Non-pigmented ciliary epithelial cell (primary cell): ENCODE results near the gene C1QL1.

Experiments
- DNase-seq: peaks from one replicate; pipeline ENCODE4 v3.0.0-alpha.2; 2010; ENCODE audit warnings: low read depth

The C1QL1 gene

GRCh38 chr17:44968225-44969143, at the start of gene C1QL1:
Gene C1QL1, minus strand, starts transcription at chr17:44968303. Its CDS starts 255 bp downstream, at chr17:44968048.
- no peak for DNase-seq

- no peak for DNase-seq
Measured at GRCh38 chr17:45016823-45017222, 48.7 kb upstream of the C1QL1 start.

GRCh38 chr17:45016237-45016636, 48.1 kb upstream of the C1QL1 start:
- DNase-seq, result no peak

- no peak for DNase-seq
Measured at GRCh38 chr17:45013021-45013997, 45.2 kb upstream of the C1QL1 start.

- DNase-seq, result no peak
Measured at GRCh38 chr17:45011767-45012166, 43.7 kb upstream of the C1QL1 start.

DNA sequence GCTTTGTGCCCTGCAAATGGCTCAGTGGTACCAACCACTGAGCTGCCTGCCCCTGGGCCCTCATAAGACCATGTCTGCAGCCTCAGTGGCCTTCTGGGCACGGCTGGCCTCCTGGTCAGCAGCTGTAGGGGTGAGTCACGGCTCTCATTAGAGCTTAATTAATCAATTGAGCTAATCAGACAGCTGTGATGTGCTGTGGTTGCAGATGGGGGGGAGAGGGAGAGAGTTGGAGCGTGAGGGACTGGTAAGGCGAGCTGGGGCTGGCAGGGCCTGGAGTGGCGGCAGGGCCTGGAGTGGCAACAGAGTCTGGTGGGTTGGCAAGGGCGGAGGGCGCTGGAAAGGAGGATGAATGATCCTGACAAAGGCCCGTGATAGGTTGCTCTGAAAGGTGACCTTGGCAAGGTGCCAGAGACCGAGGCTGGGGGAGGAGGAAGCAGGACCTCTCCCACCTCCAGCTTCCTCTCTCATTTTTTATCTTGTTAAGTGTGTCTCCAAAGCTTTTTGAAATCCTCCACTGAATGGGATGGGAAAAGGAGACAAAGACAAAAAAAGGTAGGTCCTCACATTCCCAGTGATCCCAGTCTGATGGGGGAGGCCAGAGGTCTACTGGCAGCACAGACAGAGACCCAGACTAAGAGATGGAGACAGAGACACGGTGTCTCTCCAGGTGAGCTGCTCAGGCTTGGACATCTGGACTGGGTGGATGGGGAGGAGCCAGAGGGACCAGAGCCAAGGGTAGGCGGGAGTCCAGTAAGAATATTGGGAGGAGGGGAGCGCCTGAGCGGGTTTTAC, 41.8 kb upstream of the C1QL1 start:
- no peak for DNase-seq

GRCh38 chr17:45008216-45008615, 40.1 kb upstream of the C1QL1 start:
- no peak for DNase-seq

DNA sequence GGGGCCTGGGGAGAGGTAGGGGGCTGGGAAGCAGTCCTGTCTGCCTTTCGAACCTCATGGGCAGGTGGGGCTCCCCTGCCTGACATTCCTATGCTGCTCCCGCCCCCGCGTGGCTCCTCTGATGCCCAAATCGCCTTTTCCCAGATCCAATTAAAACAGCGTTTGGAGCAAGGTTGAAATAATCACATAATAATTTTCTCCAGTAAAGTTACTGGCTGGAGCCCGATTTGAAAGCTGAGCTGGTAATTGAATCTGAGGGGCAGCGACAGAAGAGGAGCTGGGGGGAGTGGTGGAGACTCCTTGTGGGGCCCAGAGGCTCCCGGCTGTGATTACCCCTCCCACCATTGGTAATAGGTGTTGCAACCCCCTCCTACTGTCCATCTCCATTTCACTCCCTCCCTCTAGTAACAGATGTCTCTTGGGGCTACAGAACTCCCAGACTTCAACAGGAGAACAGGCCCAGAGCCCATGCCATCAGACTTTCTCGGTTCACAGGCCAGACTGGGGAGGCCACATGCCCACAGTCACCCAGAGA, 38.9 kb upstream of the C1QL1 start:
- DNase-seq, result no peak

DNA sequence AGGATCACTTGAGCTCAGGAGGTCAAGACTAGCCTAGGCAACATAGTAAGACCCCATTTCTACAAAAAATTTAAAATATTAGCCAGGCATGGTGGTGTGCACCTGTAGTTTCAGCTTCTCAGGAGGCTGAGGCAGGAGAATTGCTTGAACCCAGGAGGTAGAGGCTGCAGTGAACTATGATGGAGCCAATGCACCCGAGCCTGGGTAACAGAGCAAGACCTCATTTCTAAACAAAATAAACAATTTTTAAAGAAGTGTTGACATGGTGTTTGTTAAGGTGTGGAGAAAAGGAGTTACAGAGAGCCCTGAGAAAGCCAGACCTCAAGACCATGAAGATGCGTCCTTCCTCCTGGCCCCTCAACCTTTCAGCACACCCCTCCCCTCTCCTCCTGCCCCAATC, 37.6 kb upstream of the C1QL1 start:
- DNase-seq, result no peak

DNA sequence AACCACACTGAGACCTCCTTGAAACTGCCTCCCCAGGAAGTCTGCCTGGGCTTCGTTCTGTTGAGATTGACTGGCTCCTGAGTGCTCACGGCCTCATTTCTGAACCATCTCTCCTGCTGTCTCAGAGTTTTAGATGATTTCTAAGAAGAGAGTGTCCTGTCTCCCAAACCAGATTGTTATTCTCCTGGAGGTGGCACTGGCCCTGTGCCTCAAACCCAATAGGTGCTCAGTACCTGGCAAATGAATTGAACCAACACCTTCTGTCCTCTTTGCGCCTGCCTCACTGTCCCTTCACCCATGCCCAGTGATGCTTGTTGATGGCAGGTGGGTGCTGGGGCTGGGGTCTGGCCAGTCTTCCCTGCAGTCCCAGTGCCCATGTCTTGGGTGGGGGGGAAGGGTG, 36.3 kb upstream of the C1QL1 start:
- DNase-seq, result no peak

GRCh38 chr17:45003877-45004276, 35.8 kb upstream of the C1QL1 start:
- no peak for DNase-seq

GRCh38 chr17:45001310-45001709, 33.2 kb upstream of the C1QL1 start:
- no peak for DNase-seq

- no peak for DNase-seq
Measured at GRCh38 chr17:44999433-44999832, 31.3 kb upstream of the C1QL1 start.

DNA sequence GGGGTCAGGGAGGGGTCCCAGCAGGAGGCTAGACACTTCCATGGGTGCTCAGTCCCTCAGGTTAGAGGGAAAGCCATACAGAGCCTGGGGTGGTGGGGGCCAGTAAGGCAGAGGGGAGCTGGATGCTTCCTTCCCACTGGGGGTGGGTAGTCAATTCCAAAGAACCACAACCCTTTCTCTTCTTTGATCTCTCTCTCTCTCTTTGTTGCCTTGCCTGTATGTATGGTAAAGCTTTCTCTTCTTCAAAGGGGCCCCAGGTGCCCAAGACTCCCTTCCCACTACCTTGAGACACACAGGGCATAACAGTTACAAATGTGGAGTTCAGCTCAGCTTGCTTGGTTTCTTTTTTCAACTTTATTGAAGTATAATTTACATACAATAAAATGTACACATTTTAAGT, 30.5 kb upstream of the C1QL1 start:
- DNase-seq, result no peak

DNA sequence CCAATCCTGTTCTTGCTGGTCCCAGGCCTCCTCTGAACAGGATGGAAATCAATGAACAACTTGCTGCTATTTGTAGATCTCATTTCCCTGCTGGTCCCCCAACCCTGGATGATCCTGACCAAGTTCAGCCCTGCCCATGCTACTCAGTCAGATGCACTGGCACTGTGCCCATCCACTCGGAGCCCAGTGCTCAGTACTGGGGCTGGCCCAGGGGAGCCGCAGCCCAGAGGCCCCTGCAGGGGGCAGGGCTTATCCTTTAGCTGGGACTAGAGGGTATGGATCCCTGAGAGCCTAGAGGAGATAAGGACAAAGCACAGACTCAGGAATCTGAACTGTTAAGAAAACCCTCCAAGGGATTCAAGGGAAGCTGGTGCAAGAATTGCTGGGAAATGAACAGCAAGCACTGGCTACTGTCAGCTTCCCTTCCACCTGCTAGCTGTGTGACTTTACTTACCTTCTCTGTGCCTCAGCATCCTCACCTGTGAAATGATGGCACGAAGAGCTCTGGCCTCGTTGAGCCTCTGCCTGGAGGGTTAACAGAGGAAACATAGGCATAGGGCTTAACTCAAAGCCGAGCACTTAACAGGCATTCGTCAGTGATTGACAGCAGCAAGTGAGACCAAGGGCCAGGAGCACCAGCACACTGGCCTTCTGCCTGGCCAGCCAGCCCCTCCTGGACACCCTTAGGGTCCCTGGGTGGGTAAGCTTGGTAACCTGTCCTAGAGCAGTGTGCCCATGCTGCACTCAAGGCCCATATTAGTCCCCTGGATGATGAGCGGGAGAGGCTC, 29.8 kb upstream of the C1QL1 start:
- DNase-seq, result no peak

DNA sequence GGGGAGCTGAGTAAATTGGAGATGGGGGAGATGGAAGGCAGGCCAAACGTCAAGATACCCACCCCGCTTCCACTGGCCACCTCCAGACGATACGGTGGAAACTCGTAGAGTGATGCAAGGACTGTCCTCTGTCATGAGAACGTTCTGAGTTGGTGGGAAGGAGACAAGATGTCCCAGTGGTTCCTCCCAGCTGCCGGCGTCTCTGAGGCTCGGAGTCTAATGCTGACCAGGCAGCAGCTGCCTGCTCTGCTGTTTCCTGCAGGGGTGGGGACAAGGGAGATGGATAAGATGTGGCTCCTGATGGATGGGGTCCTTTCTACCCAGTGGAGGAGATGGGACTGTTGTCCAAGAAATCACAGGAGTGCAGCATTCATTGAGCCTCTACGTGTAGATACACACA, 28.2 kb upstream of the C1QL1 start:
- DNase-seq, result no peak

GRCh38 chr17:44995436-44996001, 27.4 kb upstream of the C1QL1 start:
- DNase-seq, result no peak

DNA sequence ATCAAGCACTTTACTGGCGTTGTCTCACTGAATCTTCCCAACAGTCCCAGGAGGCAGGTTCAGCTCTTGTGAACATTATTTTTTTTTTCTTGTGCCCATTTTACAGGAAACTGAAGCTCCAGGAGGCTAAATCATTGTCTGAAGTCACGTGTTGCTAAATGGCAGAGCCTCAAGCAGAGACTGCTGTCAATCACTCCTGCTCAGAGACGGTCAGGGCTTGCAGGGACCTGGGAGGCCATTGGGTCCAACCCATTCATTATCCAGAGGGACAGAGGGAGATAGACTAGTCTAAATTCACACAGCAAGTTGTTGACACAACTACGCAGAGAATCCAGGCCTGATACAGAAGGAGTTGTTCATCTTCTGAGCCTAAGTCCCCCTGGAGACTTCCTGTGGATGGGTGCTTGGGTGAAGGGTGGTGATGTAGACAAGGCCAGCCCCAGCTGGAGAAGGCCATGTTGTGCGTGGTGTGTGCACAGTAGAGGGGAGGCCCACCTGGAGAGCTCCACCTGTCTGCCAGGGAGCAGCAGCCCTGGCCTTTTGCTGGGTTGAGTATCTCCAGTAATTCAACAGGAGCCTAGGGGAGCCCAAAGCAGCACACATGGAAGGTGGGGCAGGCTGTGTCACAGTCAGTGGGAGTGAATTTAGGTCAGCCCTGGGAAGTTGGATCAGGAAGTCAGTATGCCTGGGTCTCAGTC, 24.3 kb upstream of the C1QL1 start:
- DNase-seq, result no peak

DNA sequence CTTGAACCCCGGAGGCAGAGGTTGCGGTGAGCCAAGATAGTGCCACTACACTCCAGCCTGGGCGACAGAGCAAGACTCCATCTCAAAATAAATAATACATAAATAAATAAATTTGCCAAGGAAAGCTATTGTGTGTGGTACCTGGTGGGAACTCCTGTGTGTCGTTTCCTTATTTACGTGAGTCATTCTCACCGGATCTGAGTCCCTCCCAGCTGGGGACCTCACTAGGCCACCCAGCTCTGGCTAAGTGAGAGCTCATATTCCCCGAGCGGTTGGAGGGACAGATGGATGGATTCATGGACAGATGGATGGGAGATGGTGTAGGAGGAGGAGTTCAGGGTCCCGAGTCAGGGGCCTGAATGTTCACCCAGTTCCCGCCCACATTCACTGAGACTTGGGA, 22.9 kb upstream of the C1QL1 start:
- no peak for DNase-seq

GRCh38 chr17:44989552-44990138, 21.5 kb upstream of the C1QL1 start:
- no peak for DNase-seq
